Keratinocyte (primary cell): ENCODE data around the gene ITGA6.

ENCODE experiments used
- EZH2 ChIP-seq: IDR thresholded peaks from one replicate; pipeline ENCODE4 v1.6.1; 2012; ENCODE audit warnings: inconsistent platforms, mild to moderate bottlenecking, low read length, moderate library complexity
- TF ChIP-seq, protein P1 (sequence below), 3 experiments: IDR thresholded peaks in 1 of 3; conservative IDR thresholded peaks in 1 of 3; optimal IDR thresholded peaks in 1 of 3; 2 replicates in 2 of 3; 3 replicates in 1 of 3; pipeline versions ENCODE3 to v1.5.1; 2011; ENCODE audit warnings: low read length in 3 of 3, mild to moderate bottlenecking in 3 of 3, moderate library complexity in 2 of 3, control low read depth in 1 of 3, inconsistent platforms in 1 of 3; ENCODE audit not compliant: insufficient read depth in 2 of 3; ENCODE audit errors: extremely low read depth in 1 of 3

DNA sequence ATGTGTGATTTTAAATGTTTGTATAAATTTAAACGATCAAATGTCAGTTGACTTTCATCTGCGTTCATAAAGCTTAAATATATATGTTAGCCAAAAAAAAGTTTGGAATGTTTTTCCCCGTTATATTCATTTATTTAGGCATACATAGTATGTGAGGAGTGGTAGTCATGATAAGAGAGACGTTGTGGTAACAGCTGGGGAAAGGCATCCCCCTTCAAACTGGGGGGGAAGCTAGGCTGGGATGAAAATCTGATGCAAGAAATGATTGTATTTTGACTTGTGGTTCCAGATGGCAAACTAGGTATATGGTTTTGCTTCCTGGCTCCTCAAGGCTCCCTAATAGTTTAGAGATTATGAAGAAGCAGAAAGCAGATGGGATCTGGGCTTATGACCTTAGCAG is 30.1 kb downstream of the ITGA6 start:
- no peak for TF ChIP-seq EZH2
- TF ChIP-seq, protein P1, sequence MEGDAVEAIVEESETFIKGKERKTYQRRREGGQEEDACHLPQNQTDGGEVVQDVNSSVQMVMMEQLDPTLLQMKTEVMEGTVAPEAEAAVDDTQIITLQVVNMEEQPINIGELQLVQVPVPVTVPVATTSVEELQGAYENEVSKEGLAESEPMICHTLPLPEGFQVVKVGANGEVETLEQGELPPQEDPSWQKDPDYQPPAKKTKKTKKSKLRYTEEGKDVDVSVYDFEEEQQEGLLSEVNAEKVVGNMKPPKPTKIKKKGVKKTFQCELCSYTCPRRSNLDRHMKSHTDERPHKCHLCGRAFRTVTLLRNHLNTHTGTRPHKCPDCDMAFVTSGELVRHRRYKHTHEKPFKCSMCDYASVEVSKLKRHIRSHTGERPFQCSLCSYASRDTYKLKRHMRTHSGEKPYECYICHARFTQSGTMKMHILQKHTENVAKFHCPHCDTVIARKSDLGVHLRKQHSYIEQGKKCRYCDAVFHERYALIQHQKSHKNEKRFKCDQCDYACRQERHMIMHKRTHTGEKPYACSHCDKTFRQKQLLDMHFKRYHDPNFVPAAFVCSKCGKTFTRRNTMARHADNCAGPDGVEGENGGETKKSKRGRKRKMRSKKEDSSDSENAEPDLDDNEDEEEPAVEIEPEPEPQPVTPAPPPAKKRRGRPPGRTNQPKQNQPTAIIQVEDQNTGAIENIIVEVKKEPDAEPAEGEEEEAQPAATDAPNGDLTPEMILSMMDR (optimal IDR thresholded peaks at IDR 0.05 in 1 of 3, IDR thresholded peaks at IDR 0.05 in 1 of 3, conservative IDR thresholded peaks at IDR 0.05 in 1 of 3; ENCODE audit: extremely low read depth in 1 of 3, insufficient read depth in 2 of 3, low read length in 3 of 3): no peak
